ENCODE data around the gene IL9R. TPM values are rescaled to one million over a fixed set of nuclear protein-coding genes. Genes with fewer than 3 reads are reported as not detected.

Gene IL9R
- total and polyA plus RNA-seq, 9 of the 15 experiments (the other 6 are each of a cell fraction or from before 2014, with no cell fraction given), result 0.58 to 2.7 (median 1.6) TPM

GRCh38 chrX:156001667-156002021 is 4.1 kb downstream of the IL9R start (continued):
- no peak for TF ChIP-seq TEAD2 (tag; IDR thresholded peaks at IDR 0.05)
- no peak for TF ChIP-seq ASH1L (IDR thresholded peaks at IDR 0.05; ENCODE audit: borderline replicate concordance, low read depth, partially characterized antibody)
- TF ChIP-seq ZNF174 (CRISPR knock-in tag; IDR thresholded peaks at IDR 0.05), result no peak
- no peak for TF ChIP-seq MCM2 (IDR thresholded peaks at IDR 0.05; ENCODE audit: low read depth)
- peak; percentile 80 for TF ChIP-seq CBFA2T3 (IDR thresholded peaks at IDR 0.05)
- TF ChIP-seq DIDO1 (tag; IDR thresholded peaks at IDR 0.05; ENCODE audit: low read depth), result no peak
- 0 out of 2 replicates have a peak, but pooled peaks have one; percentile 0 for TF ChIP-seq ZNF395 (CRISPR knock-in tag; IDR thresholded peaks at IDR 0.05)
- no peak for TF ChIP-seq VEZF1 (CRISPR knock-in tag; IDR thresholded peaks at IDR 0.05)
- 0 out of 2 replicates have a peak, but pooled peaks have one; percentile 29 for TF ChIP-seq DPF2 (IDR thresholded peaks at IDR 0.05)
- TF ChIP-seq JUND (IDR thresholded peaks at IDR 0.05; ENCODE audit: borderline replicate concordance, low read depth, low read length), result 0 out of 2 replicates have a peak, but pooled peaks have one; percentile 18
- TF ChIP-seq JUND (tag; IDR thresholded peaks at IDR 0.05; ENCODE audit: borderline replicate concordance, low read depth, low read length), result no peak; the same call in 2 of the 3 replicates
- TF ChIP-seq FUS (optimal IDR thresholded peaks at IDR 0.05; ENCODE audit: low read depth, low read length), result no peak
- peak; percentile 42; the same call in 1 of the 2 replicates for TF ChIP-seq ETV1 (tag; conservative IDR thresholded peaks at IDR 0.05; ENCODE audit: low read depth)
- TF ChIP-seq TCF3 (CRISPR knock-in tag; IDR thresholded peaks at IDR 0.05), result peak; percentile 66
- TF ChIP-seq ZNF699 (CRISPR knock-in tag; IDR thresholded peaks at IDR 0.05; ENCODE audit: insufficient replicate concordance), result no peak
- no peak for TF ChIP-seq DLX4 (CRISPR knock-in tag; IDR thresholded peaks at IDR 0.05)
- no peak for TF ChIP-seq GABPB2 (CRISPR knock-in tag; conservative IDR thresholded peaks at IDR 0.05)
- no peak for TF ChIP-seq THAP12 (CRISPR knock-in tag; IDR thresholded peaks at IDR 0.05)
- TF ChIP-seq NFIX (CRISPR knock-in tag; IDR thresholded peaks at IDR 0.05; ENCODE audit: low read depth), result no peak
- TF ChIP-seq ZNF41 (CRISPR knock-in tag; conservative IDR thresholded peaks at IDR 0.05), result no peak
- TF ChIP-seq CREM (IDR thresholded peaks at IDR 0.05; ENCODE audit: low read depth), result peak; percentile 82
- no peak for TF ChIP-seq RUNX1 (IDR thresholded peaks at IDR 0.05; ENCODE audit: low read depth)
- no peak for TF ChIP-seq BDP1 (IDR thresholded peaks at IDR 0.05; ENCODE audit: insufficient read depth, insufficient read length)
- no peak for TF ChIP-seq NR2F6 (CRISPR knock-in tag; IDR thresholded peaks at IDR 0.05)
- no peak for TF ChIP-seq NUFIP1 (IDR thresholded peaks at IDR 0.05; ENCODE audit: partially characterized antibody)
- TF ChIP-seq IRF9 (tag; IDR thresholded peaks at IDR 0.05), result no peak
